Karpas-422 (cell line): Measurements from ENCODE around the gene CTTNBP2. TPM values are rescaled to one million over a fixed set of nuclear protein-coding genes. Genes with fewer than 3 reads are reported as not detected.

Experiments used
- DNase-seq: peaks from one replicate; pipeline ENCODE4 v3.0.0-alpha.2; 2015
- H2AFZ ChIP-seq: fragments of 200-600 bp; sonication (generic); 2 replicates; pipeline ENCODE4 v1.6.1; 2014; ENCODE audit warnings: antibody characterized with exemption, low read length, mixed read lengths
- H3K27ac ChIP-seq: fragments of 200-600 bp; sonication (generic); 2 replicates; pipeline ENCODE4 v1.5.1; 2014; ENCODE audit warnings: mild to moderate bottlenecking, low read length, moderate library complexity
- H3K27me3 ChIP-seq: fragments of 200-600 bp; sonication (generic); 2 replicates; pipeline ENCODE4 v1.6.1; 2014; ENCODE audit warnings: low read length, mixed read lengths
- H3K36me3 ChIP-seq: fragments of 200-600 bp; sonication (generic); 2 replicates; pipeline ENCODE4 v1.6.1; 2014; ENCODE audit warnings: low read length, mixed read lengths; ENCODE audit not compliant: insufficient read depth
- H3K4me1 ChIP-seq: fragments of 200-600 bp; sonication (generic); 2 replicates; pipeline ENCODE4 v1.6.1; 2014; ENCODE audit warnings: mild to moderate bottlenecking, low read length, mixed read lengths
- H3K4me2 ChIP-seq: fragments of 200-600 bp; sonication (generic); 2 replicates; pipeline ENCODE4 v1.6.1; 2014; ENCODE audit warnings: low read length, low read depth, mild to moderate bottlenecking; ENCODE audit not compliant: poor library complexity, severe bottlenecking
- H3K4me3 ChIP-seq: fragments of 200-600 bp; sonication (generic); 2 replicates; pipeline ENCODE4 v1.5.1; 2014; ENCODE audit warnings: mild to moderate bottlenecking, antibody characterized with exemption, low read length, mixed read lengths
- H3K79me2 ChIP-seq: fragments of 200-600 bp; sonication (generic); 2 replicates; pipeline ENCODE4 v1.6.1; 2014; ENCODE audit warnings: mild to moderate bottlenecking, low read length, mixed read lengths
- H3K9ac ChIP-seq: fragments of 200-600 bp; sonication (generic); 2 replicates; pipeline ENCODE4 v1.6.0; 2014; ENCODE audit warnings: low read length
- H3K9me2 ChIP-seq: fragments of 200-600 bp; sonication (generic), shearing (Covaris generic); replicated peaks from 2 replicates; pipeline ENCODE4 v1.6.0; 2014; ENCODE audit warnings: mild to moderate bottlenecking, low read length, moderate library complexity; ENCODE audit not compliant: insufficient read depth
- H3K9me3 ChIP-seq: fragments of 300-700, 200-600 bp; sonication (generic); 2 replicates; pipeline ENCODE4 v1.6.1; 2014; ENCODE audit warnings: low read length, mixed read lengths
- H4K20me1 ChIP-seq: fragments of 200-600 bp; sonication (generic); 2 replicates; pipeline ENCODE4 v1.6.1; 2014; ENCODE audit warnings: mild to moderate bottlenecking, antibody characterized with exemption, low read length, low read depth; ENCODE audit not compliant: insufficient read depth
- total RNA-seq: library from RNA; depleted of rRNA; stranded (reverse); fragments of >200 nt; shearing (Covaris generic); gene quantifications from 2 replicates; pipeline ENCODE4 v1.2.3, GENCODE V29; 2014; ENCODE audit warnings: low replicate concordance

Gene CTTNBP2
- total RNA-seq, 1 experiment from 2014 or later, result not detected

DNA sequence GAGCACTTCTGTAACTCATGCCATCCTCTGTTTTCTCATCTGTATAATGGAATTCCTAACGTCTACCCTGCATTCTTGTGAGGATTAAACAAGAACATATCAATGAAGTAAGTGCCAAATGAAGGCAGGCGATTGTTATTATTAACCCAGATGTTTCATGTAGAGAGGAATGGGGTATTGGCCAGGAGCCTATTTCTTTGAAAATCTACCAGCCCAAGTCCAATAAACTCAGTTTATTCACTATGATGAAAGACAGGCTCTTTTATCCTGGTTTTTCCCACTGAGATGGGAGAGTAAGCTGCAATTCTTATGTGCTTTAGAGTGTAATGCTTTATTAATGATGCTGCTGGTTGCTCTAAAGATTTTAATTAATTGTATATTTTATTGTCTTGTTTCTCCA, 9.6 kb downstream of the CTTNBP2 start:
- no peak overlapping the region for H3K9ac ChIP-seq
- H3K4me3 ChIP-seq, result no peak overlapping the region
- no peaks in the 10 kb centered on the region for H3K9me3 ChIP-seq
- no peak overlapping the region for H3K27ac ChIP-seq
- H2AFZ ChIP-seq, result no peak overlapping the region
- H3K4me1 ChIP-seq, result no peaks in the 10 kb centered on the region
- no peak for DNase-seq
- H3K4me2 ChIP-seq, result no peak overlapping the region
- no peaks in the 10 kb centered on the region for H4K20me1 ChIP-seq
- no peaks in the 10 kb centered on the region for H3K36me3 ChIP-seq
- H3K79me2 ChIP-seq, result no peaks in the 10 kb centered on the region
- H3K27me3 ChIP-seq, result no peaks in the 10 kb centered on the region
- H3K9me2 ChIP-seq, result no peaks in the 10 kb centered on the region

DNA sequence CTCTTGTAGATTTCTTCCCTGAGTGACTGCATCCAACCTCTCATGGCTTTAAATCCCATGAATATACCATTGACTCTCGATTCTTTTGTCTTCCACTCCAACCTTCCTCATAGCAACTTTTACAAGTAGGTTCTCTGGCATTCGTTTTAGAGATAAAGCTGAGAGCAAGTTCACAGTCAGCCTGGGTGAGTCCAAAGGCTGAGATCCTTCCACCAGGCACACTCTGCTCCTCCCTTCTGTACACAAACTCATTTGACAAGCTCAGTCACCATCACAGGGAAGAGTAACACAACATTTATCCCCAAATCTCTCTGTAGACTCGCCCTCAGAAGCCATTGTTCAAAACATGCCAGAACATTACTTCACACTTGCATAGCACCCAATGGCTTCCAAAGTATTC, 10.9 kb downstream of the CTTNBP2 start:
- H3K9ac ChIP-seq, result no peak overlapping the region

DNA sequence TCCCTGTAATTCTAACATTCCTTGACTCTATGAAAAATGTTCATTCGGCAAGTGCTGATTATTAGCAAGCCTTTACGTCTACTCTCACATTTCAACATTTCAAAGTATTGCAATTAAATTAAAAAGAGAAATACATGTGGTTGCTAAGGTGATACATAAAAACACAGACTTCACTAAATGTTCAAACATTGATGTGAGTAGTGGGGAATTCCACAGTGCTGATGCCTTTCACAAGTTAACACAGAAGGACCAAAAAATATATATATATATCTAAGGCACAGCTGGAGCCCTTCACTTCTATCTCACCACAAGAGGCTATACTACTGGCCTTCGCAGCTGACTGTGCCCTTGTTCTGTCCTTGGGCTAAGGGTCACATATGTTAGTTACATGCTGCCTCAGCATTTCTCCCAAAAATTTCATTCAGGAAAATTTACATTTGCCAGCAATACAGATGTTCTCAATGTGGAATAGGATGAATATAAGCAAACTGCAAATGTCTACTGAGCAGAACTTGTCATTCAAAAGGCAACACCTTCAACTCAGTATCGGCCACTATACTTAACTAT, 13.9 kb downstream of the CTTNBP2 start:
- Histone ChIP-seq H3K4me2 (no peak overlapping the region), H3K4me3 (no peak overlapping the region), H3K79me2 (no peaks in the 10 kb centered on the region), H3K9me3 (no peaks in the 10 kb centered on the region), H3K27me3 (no peaks in the 10 kb centered on the region), H3K4me1 (no peaks in the 10 kb centered on the region), H2AFZ (no peak overlapping the region), H3K27ac (no peak overlapping the region), H4K20me1 (no peaks in the 10 kb centered on the region), H3K9me2 (no peaks in the 10 kb centered on the region), H3K36me3 (no peaks in the 10 kb centered on the region), H3K9ac (no peak overlapping the region)
- DNase-seq, result no peak

More for the DNA sequence above, 10.9 kb downstream of the CTTNBP2 start:
- no peak overlapping the region for H3K4me2 ChIP-seq
- H3K4me3 ChIP-seq, result no peak overlapping the region
- H3K9me3 ChIP-seq, result no peaks in the 10 kb centered on the region
- H4K20me1 ChIP-seq, result no peaks in the 10 kb centered on the region
- H3K79me2 ChIP-seq, result no peaks in the 10 kb centered on the region
- H3K36me3 ChIP-seq, result no peaks in the 10 kb centered on the region
- no peaks in the 10 kb centered on the region for H3K4me1 ChIP-seq
- no peaks in the 10 kb centered on the region for H3K9me2 ChIP-seq
- H2AFZ ChIP-seq, result no peak overlapping the region
- no peaks in the 10 kb centered on the region for H3K27me3 ChIP-seq
- DNase-seq, result no peak
- no peak overlapping the region for H3K27ac ChIP-seq

DNA sequence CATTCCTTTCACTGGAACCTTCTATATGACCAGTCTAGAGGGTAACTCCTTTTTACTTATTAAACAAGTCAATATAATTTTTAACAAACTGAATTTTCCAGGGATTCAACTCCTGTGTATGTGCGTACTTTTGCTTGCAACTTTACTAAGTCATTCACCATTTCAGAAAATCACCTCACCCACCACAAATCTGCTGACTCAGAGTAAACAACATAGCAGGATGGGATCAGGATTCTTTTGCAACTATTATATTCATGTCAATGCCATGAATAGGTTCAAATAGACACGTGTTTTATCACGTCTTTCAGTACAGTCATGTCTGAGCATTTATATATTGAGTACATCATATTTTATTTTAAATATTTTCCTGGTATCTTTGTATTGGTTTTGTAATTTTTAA, 14.5 kb downstream of the CTTNBP2 start:
- Histone ChIP-seq H3K27me3 (no peaks in the 10 kb centered on the region), H3K27ac (no peak overlapping the region), H3K79me2 (no peaks in the 10 kb centered on the region), H3K9ac (no peak overlapping the region), H3K36me3 (no peaks in the 10 kb centered on the region), H3K9me3 (no peaks in the 10 kb centered on the region), H2AFZ (no peak overlapping the region), H3K9me2 (no peaks in the 10 kb centered on the region), H3K4me1 (no peaks in the 10 kb centered on the region), H3K4me3 (no peak overlapping the region), H4K20me1 (no peaks in the 10 kb centered on the region), H3K4me2 (no peak overlapping the region)
- no peak for DNase-seq

DNA sequence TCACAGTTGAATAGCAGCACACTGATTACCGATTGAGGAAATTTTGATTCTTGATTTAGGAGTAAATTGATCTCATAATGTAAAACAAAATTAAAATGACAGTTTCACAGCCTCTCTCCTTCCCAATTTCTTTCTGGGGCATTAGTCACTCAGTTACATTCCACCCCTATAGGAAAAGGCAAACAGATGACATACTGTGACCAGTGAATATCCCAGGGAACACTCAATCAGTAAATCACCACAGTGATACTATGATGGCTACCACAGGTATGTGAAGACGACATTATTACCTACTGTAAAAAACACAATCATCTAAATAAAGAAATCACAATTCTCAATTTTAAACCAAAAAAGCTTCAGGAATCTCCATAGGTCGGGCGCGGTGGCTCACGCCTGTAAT, 15.5 kb downstream of the CTTNBP2 start:
- H3K9me2 ChIP-seq, result no peaks in the 10 kb centered on the region
- no peaks in the 10 kb centered on the region for H4K20me1 ChIP-seq
- H3K4me3 ChIP-seq, result no peak overlapping the region
- no peaks in the 10 kb centered on the region for H3K79me2 ChIP-seq
- no peak overlapping the region for H2AFZ ChIP-seq
- H3K4me1 ChIP-seq, result no peaks in the 10 kb centered on the region
- no peak overlapping the region for H3K27ac ChIP-seq
- no peaks in the 10 kb centered on the region for H3K36me3 ChIP-seq
- DNase-seq, result no peak
- H3K4me2 ChIP-seq, result no peak overlapping the region
- no peaks in the 10 kb centered on the region for H3K27me3 ChIP-seq
- no peak overlapping the region for H3K9ac ChIP-seq
- no peaks in the 10 kb centered on the region for H3K9me3 ChIP-seq

DNA sequence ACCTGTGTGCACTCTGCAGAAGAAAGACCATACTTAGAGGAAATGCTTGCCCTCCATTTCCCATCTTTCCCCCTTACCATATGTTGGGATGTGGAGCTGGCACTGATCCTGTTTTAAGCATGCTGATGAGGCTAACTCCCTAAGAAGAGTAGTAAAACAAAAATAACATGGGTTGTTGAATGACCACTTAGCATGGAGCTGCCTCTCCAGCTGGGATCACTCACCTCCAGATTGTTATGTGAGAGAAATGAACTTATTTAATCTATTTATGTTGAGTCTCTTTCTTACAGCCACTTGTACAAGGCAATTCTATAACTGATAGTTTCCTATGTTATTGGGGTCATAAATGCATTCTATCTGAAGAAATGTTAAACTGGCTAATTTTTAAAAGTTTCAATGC, 17.0 kb downstream of the CTTNBP2 start:
- H3K9me2 ChIP-seq, result no peaks in the 10 kb centered on the region
- no peaks in the 10 kb centered on the region for H3K9me3 ChIP-seq
- no peak overlapping the region for H3K4me2 ChIP-seq
- no peak for DNase-seq
- no peaks in the 10 kb centered on the region for H3K36me3 ChIP-seq
- H3K27me3 ChIP-seq, result no peaks in the 10 kb centered on the region
- no peaks in the 10 kb centered on the region for H3K79me2 ChIP-seq
- H3K27ac ChIP-seq, result no peak overlapping the region
- no peak overlapping the region for H3K9ac ChIP-seq
- H2AFZ ChIP-seq, result no peak overlapping the region
- H3K4me3 ChIP-seq, result no peak overlapping the region
- no peaks in the 10 kb centered on the region for H4K20me1 ChIP-seq
- no peaks in the 10 kb centered on the region for H3K4me1 ChIP-seq

DNA sequence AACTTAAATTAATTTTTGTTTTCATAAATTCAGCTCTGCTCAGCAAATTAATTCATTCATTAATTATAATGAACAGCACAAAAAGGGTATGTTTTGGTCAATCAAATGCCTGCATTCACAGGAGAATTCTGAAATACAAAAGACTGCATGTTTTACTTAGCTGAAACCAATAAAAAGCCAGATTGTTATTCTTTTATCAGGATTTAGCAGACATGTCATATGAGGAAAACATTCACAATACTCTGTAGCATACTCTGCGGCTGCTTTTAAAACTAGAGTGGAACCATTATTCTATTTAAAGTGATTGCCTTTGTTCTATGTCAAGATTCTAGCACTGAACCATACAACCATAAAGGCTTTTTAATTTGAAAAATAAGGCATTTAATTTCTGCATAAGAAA, 19.1 kb downstream of the CTTNBP2 start:
- Histone ChIP-seq H3K36me3 (no peaks in the 10 kb centered on the region), H3K4me2 (no peak overlapping the region), H3K27me3 (no peaks in the 10 kb centered on the region), H3K4me3 (no peak overlapping the region), H3K27ac (no peak overlapping the region), H3K79me2 (no peaks in the 10 kb centered on the region), H3K4me1 (no peaks in the 10 kb centered on the region), H3K9me2 (no peaks in the 10 kb centered on the region), H4K20me1 (no peaks in the 10 kb centered on the region), H2AFZ (no peak overlapping the region), H3K9ac (no peak overlapping the region), H3K9me3 (no peaks in the 10 kb centered on the region)
- no peak for DNase-seq

DNA sequence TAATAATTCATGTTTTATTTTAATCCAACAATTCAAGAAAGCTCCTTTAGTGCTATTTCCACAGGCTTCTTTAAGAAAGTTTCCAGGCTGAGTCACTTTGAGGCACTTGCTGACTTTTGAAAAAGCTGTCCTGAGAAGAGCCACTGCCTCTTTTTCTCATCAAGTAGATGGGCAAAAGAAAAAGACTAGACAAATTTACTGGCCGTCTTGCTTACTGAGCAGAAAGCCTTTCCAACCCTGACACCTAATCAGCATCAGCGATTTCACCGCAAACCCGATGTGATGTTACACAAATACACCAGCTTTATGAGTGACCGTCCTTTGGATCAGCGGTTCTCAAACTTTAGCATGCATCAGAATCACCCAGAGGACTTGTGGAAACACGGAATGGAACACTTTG, 24.3 kb downstream of the CTTNBP2 start:
- no peak overlapping the region for H3K27ac ChIP-seq
- no peaks in the 10 kb centered on the region for H3K9me2 ChIP-seq
- no peaks in the 10 kb centered on the region for H3K27me3 ChIP-seq
- DNase-seq, result no peak
- no peak overlapping the region for H3K4me3 ChIP-seq
- no peaks in the 10 kb centered on the region for H3K79me2 ChIP-seq
- H3K4me2 ChIP-seq, result no peak overlapping the region
- H3K9me3 ChIP-seq, result no peaks in the 10 kb centered on the region
- no peak overlapping the region for H3K9ac ChIP-seq
- H3K36me3 ChIP-seq, result no peaks in the 10 kb centered on the region
- H3K4me1 ChIP-seq, result no peaks in the 10 kb centered on the region
- H4K20me1 ChIP-seq, result no peaks in the 10 kb centered on the region
- H2AFZ ChIP-seq, result no peak overlapping the region

DNA sequence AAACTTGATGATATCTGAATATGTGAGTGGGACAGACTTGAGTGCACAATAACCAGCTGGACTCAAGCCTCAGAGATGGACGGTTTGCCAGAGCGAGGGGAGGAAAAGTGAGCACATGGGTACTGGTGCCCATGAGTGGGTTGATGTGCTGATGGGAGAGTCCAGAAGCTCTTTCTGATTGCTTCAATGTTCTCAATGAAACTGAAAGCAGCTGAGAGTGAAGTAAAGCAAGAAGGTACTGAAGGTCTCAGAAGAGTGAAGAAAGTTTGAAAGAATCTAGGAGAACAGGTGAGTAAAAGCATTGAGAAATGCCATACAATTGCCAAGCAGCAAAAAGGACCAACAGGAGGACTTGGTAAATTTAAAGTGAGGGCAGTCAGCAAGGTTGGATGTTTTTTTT, 28.6 kb downstream of the CTTNBP2 start:
- no peaks in the 10 kb centered on the region for H3K79me2 ChIP-seq
- H3K4me2 ChIP-seq, result no peak overlapping the region
- no peak overlapping the region for H2AFZ ChIP-seq
- no peak overlapping the region for H3K9ac ChIP-seq
- no peak for DNase-seq
- no peaks in the 10 kb centered on the region for H3K36me3 ChIP-seq
- H3K9me3 ChIP-seq, result no peaks in the 10 kb centered on the region
- no peak overlapping the region for H3K27ac ChIP-seq
- H3K4me1 ChIP-seq, result no peaks in the 10 kb centered on the region
- no peaks in the 10 kb centered on the region for H3K9me2 ChIP-seq
- H3K27me3 ChIP-seq, result no peaks in the 10 kb centered on the region
- no peaks in the 10 kb centered on the region for H4K20me1 ChIP-seq
- H3K4me3 ChIP-seq, result no peak overlapping the region
